HEK293 (cell line): ENCODE results near the gene LRRTM4.

Source experiments
- ATF2 ChIP-seq: fragments of 450-650 bp; formaldehyde crosslinking; IDR thresholded peaks from 2 replicates; pipeline ENCODE4 v1.5.1; 2016; ENCODE audit warnings: missing biosample characterization, missing genetic modification characterization, low read depth
- CTCF ChIP-seq: fragments of 450-650 bp; formaldehyde crosslinking; IDR thresholded peaks from 2 replicates; pipeline ENCODE4 v1.5.1; 2016; ENCODE audit warnings: missing biosample characterization, missing genetic modification characterization
- GLIS2 ChIP-seq: fragments of 450-650 bp; formaldehyde crosslinking; IDR thresholded peaks from 2 replicates; pipeline ENCODE4 v1.5.1; 2016; ENCODE audit warnings: missing biosample characterization, missing genetic modification characterization
- HIC1 ChIP-seq: fragments of 450-650 bp; formaldehyde crosslinking; IDR thresholded peaks from 2 replicates; pipeline ENCODE4 v1.5.1; 2016; ENCODE audit warnings: missing biosample characterization, missing genetic modification characterization
- HOXC10 ChIP-seq: sonication (generic); formaldehyde crosslinking; IDR thresholded peaks from 2 replicates; pipeline ENCODE4 v1.8.1; 2023; ENCODE audit warnings: mild to moderate bottlenecking, missing genetic modification reagents
- IKZF3 ChIP-seq: fragments of 450-650 bp; IDR thresholded peaks from 2 replicates; pipeline ENCODE4 v1.5.0; 2018; ENCODE audit warnings: missing biosample characterization, mild to moderate bottlenecking, missing genetic modification characterization, moderate library complexity
- TRIM28 ChIP-seq: IDR thresholded peaks from 2 replicates; pipeline ENCODE4 v1.6.1; 2011; ENCODE audit warnings: low read length, control low read depth, borderline replicate concordance
- ZNF175 ChIP-seq: fragments of 450-650 bp; formaldehyde crosslinking; IDR thresholded peaks from 2 replicates; pipeline ENCODE4 v1.5.1; 2016; ENCODE audit warnings: missing biosample characterization, missing genetic modification characterization
- ZNF426 ChIP-seq: fragments of 450-650 bp; formaldehyde crosslinking; IDR thresholded peaks from 2 replicates; pipeline ENCODE4 v1.5.1; 2017; ENCODE audit warnings: missing biosample characterization, missing genetic modification characterization, mild to moderate bottlenecking, inconsistent platforms, moderate library complexity

- TF ChIP-seq IKZF3 (tag by site-specific recombination): no peak
- no peak for TF ChIP-seq CTCF (tag by site-specific recombination)
- TF ChIP-seq TRIM28: no peak
- TF ChIP-seq HIC1 (tag by site-specific recombination): no peak
- no peak for TF ChIP-seq HOXC10
- TF ChIP-seq ZNF175 (tag by site-specific recombination): no peak
- no peak for TF ChIP-seq ZNF426 (tag by site-specific recombination)
- no peak for TF ChIP-seq GLIS2 (tag by site-specific recombination)
- TF ChIP-seq ATF2 (tag by site-specific recombination): no peak
Measured at GRCh38 chr2:76809136-76809535, 713.0 kb downstream of the LRRTM4 start.
